GM18502 (cell line): Measurements from ENCODE around the gene NACAD.
"Not testable (repeated sequence)": the region's sequence is repeated elsewhere in the genome, so short reads cannot be mapped to it uniquely, and the experiment has no call there.

Experiments used
- ATAC-seq: cut with Tn5 transposase; IDR thresholded peaks from one replicate; pipeline ENCODE4 v1.9.1; 2021; ENCODE audit warnings: mild to moderate bottlenecking; ENCODE audit not compliant: unreplicated experiment, poor library complexity

NACAD gene

GRCh38 chr7:45114926-45115325, 26.2 kb upstream of the NACAD start:
- no peak for ATAC-seq

DNA sequence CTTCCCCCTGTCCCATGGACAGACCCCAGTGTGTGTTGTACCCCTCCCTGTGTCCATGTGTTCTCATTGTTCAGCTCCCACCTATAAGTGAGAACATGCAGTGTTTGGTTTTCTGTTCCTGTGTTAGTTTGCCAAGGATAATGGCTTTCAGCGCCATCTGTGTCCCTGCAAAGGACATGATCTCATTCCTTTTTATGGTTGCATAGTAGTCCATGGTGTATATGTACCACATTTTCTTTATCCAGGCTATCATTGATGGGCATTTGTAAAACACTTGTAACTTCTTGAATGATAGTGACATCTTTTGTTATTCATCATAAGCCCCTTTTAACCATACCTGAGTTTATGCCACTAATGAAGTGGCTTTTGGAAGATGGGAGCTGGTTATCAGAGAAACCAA, 25.5 kb upstream of the NACAD start:
- ATAC-seq: not testable (repeated sequence)

DNA sequence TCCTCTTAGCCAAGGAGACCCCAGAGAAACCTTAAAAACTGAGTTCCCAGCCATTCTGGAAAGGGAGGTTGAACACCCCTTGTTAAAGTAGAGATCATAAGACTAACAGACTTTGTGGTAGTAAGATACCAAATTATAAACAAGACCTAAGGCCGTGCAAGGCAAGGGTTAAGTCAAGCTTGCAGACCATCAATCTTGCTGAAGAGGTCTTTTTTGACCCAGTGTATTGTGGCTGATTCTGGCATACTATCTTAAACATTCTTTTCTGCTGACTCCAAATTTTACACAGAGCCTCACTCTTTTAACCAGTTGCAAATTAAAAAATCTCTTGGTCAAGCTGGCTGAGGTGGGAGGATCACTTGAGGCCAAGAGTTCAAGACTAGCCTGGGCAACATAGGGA, 23.9 kb upstream of the NACAD start:
- ATAC-seq: no peak

- peak; percentile 94 for ATAC-seq
Measured at GRCh38 chr7:45111298-45112223, 22.8 kb upstream of the NACAD start, which contains the start of gene TBRG4. TBRG4 (minus strand) TSS chr7:45111697; CDS start chr7:45109237, 2,460 bp downstream.

GRCh38 chr7:45108863-45109262, 20.1 kb upstream of the NACAD start:
- no peak for ATAC-seq

DNA sequence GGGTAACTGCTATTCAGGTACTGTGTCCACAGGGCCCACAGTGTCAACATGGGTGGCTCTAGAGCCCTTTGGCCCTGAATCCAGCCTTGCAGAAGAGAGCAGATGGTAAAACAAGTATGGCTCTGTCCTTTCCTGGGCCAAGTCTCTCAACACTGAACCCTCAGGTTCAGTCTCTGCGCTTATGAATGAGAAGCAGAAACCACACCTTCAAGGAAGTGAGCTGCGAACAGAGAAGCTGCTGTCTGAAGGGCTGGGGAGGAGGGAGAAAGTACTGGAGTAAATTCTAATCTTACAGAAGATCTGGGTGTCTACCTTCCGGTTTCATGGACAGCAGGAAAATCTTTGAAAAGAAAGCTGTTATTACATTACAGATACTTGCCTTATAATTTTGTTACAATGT, 18.6 kb upstream of the NACAD start:
- no peak for ATAC-seq

DNA sequence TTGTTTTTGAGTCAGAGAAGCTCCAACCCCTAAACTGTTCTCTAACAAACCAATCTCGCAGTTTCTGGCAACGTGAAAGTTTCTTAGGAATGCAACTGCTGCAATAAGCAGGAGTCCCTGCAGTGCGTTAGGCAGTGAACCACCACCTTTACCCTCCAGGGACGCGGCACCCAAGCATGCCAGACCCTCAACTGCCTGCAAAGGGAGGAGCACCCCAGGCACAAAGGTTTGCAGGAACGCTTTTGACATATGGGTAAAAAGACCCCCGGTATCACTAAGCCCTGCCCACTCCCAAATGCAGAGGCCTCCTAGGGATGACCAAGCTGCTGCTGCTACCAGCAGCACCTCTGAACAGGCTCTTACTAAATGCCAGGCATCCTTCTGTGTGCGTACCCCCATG, 18.1 kb upstream of the NACAD start:
- no peak for ATAC-seq

- ATAC-seq: no peak
Measured at GRCh38 chr7:45105588-45106188, 16.9 kb upstream of the NACAD start.

DNA sequence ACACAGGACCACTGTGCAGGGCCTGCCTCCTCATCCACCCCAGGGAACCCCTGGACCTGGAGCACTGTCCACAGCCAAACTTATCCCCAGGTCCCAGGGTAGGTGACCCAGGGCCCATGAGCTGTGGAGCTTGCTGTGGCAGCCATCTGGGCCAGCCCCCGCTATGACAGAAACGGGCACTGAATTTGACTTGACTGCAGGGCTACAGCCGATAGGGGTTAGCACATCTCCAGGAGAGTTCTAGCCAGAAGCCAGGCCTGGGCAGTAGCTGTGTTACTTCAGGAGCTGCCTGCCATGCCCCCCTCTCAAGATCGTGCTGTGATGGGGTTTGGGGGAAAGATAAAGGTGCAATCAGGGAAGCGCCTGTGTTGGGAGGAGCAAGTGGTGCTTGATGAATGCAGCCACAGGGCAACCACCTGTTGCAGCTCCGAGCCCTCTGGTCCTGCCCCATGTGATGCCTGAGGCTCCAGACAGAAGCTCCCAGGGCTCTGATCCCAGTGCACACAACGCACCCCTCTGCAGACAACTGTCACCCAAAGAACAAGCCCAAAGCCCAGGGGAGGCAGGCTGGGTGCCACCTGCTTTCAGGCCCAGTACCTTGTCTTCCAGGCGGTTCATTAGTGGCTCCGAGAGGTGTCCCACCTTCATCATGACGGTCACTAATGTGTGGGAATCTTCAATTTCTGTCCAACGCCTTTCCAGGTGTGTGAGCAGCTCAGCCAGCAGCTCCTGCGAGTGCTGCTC, 16.2 kb upstream of the NACAD start:
- no peak for ATAC-seq

DNA sequence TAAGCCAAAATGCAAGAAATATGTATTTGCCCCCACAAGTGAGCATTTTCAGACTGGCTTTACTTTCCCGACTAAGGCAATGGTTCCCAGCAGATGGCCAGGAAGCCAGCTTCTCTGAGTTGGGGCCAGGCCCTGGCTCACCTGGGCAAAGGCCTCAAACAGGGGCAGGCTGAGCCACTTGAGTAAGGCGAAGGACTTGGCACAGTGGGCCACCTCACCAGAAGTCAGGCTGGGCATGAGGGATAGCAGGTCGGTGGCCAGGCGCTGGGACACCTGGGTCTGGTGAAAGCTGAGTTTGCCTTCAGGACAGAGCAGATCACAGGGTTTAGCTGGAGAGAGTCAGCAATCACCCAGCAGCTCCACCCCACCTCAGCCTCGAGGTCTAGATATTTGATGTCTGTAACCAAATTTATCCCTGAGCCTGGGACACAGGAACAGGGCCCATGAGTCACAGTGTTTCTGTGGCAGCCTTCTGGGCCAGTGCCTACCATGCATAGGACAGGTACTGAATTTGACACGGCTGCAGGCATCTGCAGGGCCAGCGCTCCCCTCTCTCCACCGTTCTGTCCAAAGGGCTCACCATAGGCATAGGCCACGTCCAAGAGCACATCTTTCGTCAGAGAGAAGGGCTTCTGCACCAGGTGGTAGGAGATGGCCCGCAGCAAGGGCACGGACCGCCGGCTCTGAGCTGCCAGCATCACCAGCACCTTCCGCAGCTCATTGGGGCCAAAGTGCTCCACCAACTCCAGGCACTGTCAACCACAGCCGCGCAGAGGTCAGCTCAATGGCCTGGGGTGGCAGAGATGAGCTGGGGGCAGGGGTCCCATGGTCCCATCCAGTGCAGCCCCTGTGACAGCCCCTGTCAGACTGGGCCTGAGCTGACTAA, 15.4 kb upstream of the NACAD start:
- ATAC-seq: no peak

GRCh38 chr7:45102785-45103712, 14.3 kb upstream of the NACAD start:
- no peak for ATAC-seq

- ATAC-seq: no peak
Measured at GRCh38 chr7:45101748-45102147, 13.0 kb upstream of the NACAD start.

- no peak for ATAC-seq
Measured at GRCh38 chr7:45100761-45101480, 12.2 kb upstream of the NACAD start.

DNA sequence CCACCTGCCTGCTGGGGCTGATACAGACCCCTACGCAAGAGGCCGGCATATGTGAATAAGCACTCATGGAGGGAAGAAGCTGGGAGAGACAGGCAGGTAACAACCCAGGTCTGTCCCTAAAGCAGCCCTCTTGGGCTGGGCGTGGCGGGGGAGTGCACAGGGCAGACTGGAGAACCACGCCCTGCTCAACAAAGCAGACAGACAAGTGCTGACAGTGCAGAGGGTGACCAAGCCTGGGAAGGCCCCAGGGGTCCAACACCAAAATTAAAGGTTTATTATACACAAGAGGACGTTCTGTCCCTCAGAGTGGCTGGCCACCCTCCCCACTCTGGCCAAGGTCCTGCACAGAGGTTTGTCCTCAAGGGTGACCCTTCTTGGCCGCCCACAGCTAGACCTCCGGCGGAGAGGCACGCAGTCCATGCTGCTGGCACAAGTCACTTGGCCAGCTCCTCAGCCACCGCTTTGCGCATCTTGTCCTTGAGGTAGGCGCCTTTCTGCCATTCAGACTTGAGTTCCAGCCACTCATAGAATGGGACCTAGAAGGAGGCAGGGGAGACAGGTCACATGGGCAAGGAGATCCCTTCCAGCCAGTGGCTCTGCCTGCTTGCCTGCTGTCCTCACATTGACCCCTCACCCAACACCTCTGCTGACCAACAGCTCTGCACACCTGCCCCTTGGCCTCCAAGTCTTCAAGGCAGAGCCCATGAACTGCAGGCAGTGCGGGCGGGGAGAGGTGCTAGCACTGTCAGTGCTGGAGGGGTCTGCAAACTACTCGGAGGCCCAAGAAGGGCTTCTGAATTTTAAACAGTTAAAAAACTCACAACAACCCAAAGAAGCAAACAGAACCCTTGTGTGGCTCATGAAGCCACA, 11.4 kb upstream of the NACAD start:
- no peak for ATAC-seq

GRCh38 chr7:45098983-45099839, 10.4 kb upstream of the NACAD start:
- ATAC-seq: no peak

GRCh38 chr7:45092931-45093235, 4.1 kb upstream of the NACAD start:
- ATAC-seq: no peak
